ENCODE data around the gene PFDN2.

- TF ChIP-seq POLR2A (IDR thresholded peaks at IDR 0.05) (no peak), CTCF (IDR thresholded peaks at IDR 0.05) (no peak)
Measured at GRCh38 chr1:161066694-161067093, 51.1 kb downstream of the PFDN2 start.

Data from thyroid gland (tissue), 4 donors.